ENCODE data around the gene ZNF613. TPM values are rescaled to one million over a fixed set of nuclear protein-coding genes. Genes with fewer than 3 reads are reported as not detected.

Gene ZNF613
- total and polyA plus RNA-seq, 2 of the 13 experiments (the other 11 are each of a cell fraction or from before 2014, with no cell fraction given): 3.6 to 8.3 TPM

- TF ChIP-seq ZNF274 (CRISPR knock-in tag; IDR thresholded peaks at IDR 0.05) (0 out of 2 replicates have a peak, but pooled peaks have one; percentile 68), ZNF781 (CRISPR knock-in tag; IDR thresholded peaks at IDR 0.05; ENCODE audit: borderline replicate concordance, not compliant biosample characterization) (no peak)
- H3K9ac ChIP-seq (ENCODE audit: insufficient read depth, low read depth, low read length): no peak overlapping the region
- peaks cover 31 to 56% of the 10 kb centered on the region in 2 experiments for H3K36me3 ChIP-seq (replicated peaks in 1 of 2; ENCODE audit: control insufficient read depth in 1 of 2, insufficient read depth in 2 of 2, low read length in 2 of 2)
- H3K79me2 ChIP-seq (ENCODE audit: insufficient read depth, low read length): no peaks in the 10 kb centered on the region
- FAIRE-seq (no peak), ATAC-seq (no peak), DNase-seq (ENCODE audit: low spot score) (no peak)
- ChIA-PET POLR2A (no interaction called here), CTCF (ENCODE audit: low intra/inter-chr PET ratio, low total read pairs) (no interaction called here)
- peaks cover 96% of the 10 kb centered on the region for H3K9me3 ChIP-seq (ENCODE audit: low read length)
- H3K27ac ChIP-seq (ENCODE audit: extremely low read length, insufficient read depth, low read length): no peak overlapping the region
- no peaks in the 10 kb centered on the region for H3K27me3 ChIP-seq (ENCODE audit: control insufficient read depth in 1 of 2, insufficient read depth in 2 of 2, low read length in 2 of 2)
- in situ Hi-C loops (cut with HindIII; ENCODE audit: extremely low pct_ligation_motif_present, low pct_unique_long_range_greater_than_20kb): no loop called here
- H4K20me1 ChIP-seq (ENCODE audit: insufficient read depth, low read length): no peaks in the 10 kb centered on the region
- no peak overlapping the region for H2AFZ ChIP-seq (ENCODE audit: low read length)
- intact Hi-C loops (cut with micrococcal nuclease; ENCODE audit: unreplicated experiment): no loop called here
- 92% methylated on average over 7 of the region's 7 CpGs for WGBS (ENCODE audit: low lambda C conversion rate)
- H3K4me1 ChIP-seq (ENCODE audit: insufficient read depth, low read length): no peaks in the 10 kb centered on the region
- H3K4me3 ChIP-seq (replicated peaks in 1 of 3; ENCODE audit: insufficient read depth in 1 of 3, low read depth in 2 of 3, low read length in 3 of 3): no peak overlapping the region
- BruUV-seq (replicated peaks): no TSS peak
- no peak overlapping the region for H3K4me2 ChIP-seq (ENCODE audit: low read depth, low read length)
Measured at GRCh38 chr19:51944798-51945552, 17.7 kb downstream of the ZNF613 start.

GRCh38 chr19:51946602-51947001, 19.3 kb downstream of the ZNF613 start:
- no peak overlapping the region for H3K4me3 ChIP-seq (replicated peaks in 1 of 3; ENCODE audit: insufficient read depth in 1 of 3, low read depth in 2 of 3, low read length in 3 of 3)
- BruUV-seq (replicated peaks): no TSS peak
- H3K9ac ChIP-seq (ENCODE audit: insufficient read depth, low read depth, low read length): no peak overlapping the region
- no peaks in the 10 kb centered on the region for H3K4me1 ChIP-seq (ENCODE audit: insufficient read depth, low read length)
- CTCF ChIA-PET (ENCODE audit: low intra/inter-chr PET ratio, low total read pairs): no interaction called here
- 50% methylated on average over 1 of the region's 1 CpG for WGBS (ENCODE audit: low lambda C conversion rate)
- DNase-seq (ENCODE audit: low spot score): no peak
- no peak overlapping the region for H3K4me2 ChIP-seq (ENCODE audit: low read depth, low read length)
- H3K79me2 ChIP-seq (ENCODE audit: insufficient read depth, low read length): no peaks in the 10 kb centered on the region
- H3K27me3 ChIP-seq (ENCODE audit: control insufficient read depth in 1 of 2, insufficient read depth in 2 of 2, low read length in 2 of 2): no peaks in the 10 kb centered on the region
- no peak overlapping the region for H2AFZ ChIP-seq (ENCODE audit: low read length)
- TF ChIP-seq, protein P1, sequence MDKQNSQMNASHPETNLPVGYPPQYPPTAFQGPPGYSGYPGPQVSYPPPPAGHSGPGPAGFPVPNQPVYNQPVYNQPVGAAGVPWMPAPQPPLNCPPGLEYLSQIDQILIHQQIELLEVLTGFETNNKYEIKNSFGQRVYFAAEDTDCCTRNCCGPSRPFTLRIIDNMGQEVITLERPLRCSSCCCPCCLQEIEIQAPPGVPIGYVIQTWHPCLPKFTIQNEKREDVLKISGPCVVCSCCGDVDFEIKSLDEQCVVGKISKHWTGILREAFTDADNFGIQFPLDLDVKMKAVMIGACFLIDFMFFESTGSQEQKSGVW (CRISPR knock-in tag; IDR thresholded peaks at IDR 0.05; ENCODE audit: borderline replicate concordance): no peak
- peak; percentile 73 for TF ChIP-seq MAFF (IDR thresholded peaks at IDR 0.05; ENCODE audit: low read depth, low read length)
- no peak for TF ChIP-seq RBFOX2 (IDR thresholded peaks at IDR 0.05; ENCODE audit: low read depth, low read length)
- no peak for TF ChIP-seq ZNF225 (CRISPR knock-in tag; IDR thresholded peaks at IDR 0.05)
- peak; percentile 72 to 76 for TF ChIP-seq MAFK (conservative IDR thresholded peaks at IDR 0.05 in 1 of 2, IDR thresholded peaks at IDR 0.05 in 1 of 2; ENCODE audit: low read length in 2 of 2)
- no peaks in the 10 kb centered on the region for H4K20me1 ChIP-seq (ENCODE audit: insufficient read depth, low read length)
- H3K27ac ChIP-seq (ENCODE audit: extremely low read length, insufficient read depth, low read length): no peak overlapping the region
- in situ Hi-C loops (cut with HindIII; ENCODE audit: extremely low pct_ligation_motif_present, low pct_unique_long_range_greater_than_20kb): no loop called here
- H3K9me3 ChIP-seq (ENCODE audit: low read length): peaks cover 94% of the 10 kb centered on the region
- no peak for ATAC-seq
- intact Hi-C loops (cut with micrococcal nuclease; ENCODE audit: unreplicated experiment): no loop called here
- no peak for FAIRE-seq
- POLR2A ChIA-PET: no interaction called here
- H3K36me3 ChIP-seq (replicated peaks in 1 of 2; ENCODE audit: control insufficient read depth in 1 of 2, insufficient read depth in 2 of 2, low read length in 2 of 2): peaks cover 20 to 40% of the 10 kb centered on the region in 2 experiments
